DMS53 treated with DMSO at 0.1 percent for 48 hours (cell line): Measurements from ENCODE around the gene SYK.
"Not testable (repeated sequence)": the region's sequence is repeated elsewhere in the genome, so short reads cannot be mapped to it uniquely, and the experiment has no call there.

Source experiments
- DNase-seq: peaks from one replicate; lab custom pipeline; 2025; ENCODE audit not compliant: unreplicated experiment; lab: John Stamatoyannopoulos, UW

SYK gene

DNA sequence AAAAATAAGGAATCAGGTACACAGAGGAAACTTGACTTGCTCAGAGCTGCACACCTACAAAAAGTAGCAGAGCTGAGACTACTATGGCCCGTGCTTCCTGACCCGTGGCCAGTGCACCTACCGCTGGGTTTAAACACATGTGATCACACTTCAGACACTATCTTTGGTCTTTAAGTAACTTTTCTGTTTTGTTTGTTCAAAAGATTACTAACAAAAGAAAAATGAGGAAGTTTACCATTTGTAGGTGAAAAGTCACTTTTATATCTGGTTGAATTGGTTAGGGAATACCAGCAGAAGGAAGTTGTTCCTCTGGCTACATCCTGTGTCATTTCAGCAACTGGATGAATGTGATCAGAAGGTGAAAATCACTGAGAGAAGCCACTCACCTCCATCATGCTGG lies 6.5 kb upstream of the SYK start:
- no peak for DNase-seq

DNA sequence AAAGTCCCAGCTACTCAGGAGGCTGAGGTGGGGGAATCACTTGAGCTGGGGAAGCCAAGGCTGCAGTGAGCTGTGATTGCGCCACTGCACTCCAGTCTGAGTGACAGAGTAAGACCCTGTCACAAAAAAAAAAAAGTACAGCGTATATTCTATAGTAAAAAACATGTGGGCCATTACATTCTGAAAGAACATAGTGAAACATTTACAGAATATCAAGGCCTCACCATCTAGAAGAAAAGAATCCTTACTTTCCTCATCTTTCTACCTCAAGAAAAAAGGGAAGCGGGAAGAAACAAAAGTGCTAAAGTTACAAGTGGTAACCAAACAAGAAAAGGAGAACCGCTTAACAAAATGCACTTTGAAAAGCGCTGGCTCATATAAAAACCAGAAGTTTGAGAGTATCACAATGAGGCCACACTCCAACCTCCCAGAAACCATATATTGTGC lies 5.7 kb upstream of the SYK start:
- no peak for DNase-seq

DNA sequence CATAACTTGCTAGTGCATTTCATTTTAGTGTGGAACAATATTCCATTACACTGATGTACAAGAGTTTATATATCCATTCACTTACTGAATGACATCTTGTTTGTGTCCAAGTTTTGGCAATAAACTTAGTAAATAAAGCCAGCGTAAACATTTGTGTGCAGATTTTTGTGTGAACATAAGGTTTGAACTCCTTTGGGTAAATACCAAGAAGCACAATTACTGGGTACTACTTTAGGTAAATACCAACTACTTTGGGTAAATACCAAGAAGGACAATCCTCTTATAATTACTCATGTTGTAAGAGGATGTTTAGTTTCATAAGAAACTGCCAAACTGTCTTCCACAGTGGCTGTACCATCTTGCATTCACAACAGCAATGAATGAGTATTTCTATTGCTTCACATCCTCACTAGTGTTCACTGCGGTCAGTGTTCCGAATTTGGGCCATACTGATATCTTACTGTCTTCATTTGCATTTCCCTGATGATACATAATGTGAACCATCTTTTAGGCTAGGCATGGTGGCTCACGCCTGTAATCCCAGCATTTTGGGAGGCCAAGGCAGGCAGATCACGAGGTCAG lies 2.3 kb upstream of the SYK start:
- DNase-seq = no peak

DNA sequence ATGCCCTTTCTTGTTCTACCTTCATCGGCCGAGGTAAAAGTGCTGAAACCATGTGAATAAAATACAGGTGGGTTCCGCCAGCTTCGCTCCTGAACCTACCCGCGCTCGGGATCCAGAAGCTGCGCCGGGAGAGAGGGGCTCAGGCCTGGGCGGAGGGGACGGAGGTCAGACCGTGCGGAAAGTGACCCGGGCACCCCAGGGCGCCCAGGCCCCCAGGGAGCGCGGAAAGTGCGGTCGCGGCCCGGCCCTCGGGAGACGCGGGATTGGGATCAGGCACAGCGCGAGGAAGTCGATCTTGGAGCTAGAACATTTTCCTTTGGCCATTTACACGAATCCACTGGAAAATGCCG lies 329 bp downstream of the SYK start:
- DNase-seq = no peak

DNA sequence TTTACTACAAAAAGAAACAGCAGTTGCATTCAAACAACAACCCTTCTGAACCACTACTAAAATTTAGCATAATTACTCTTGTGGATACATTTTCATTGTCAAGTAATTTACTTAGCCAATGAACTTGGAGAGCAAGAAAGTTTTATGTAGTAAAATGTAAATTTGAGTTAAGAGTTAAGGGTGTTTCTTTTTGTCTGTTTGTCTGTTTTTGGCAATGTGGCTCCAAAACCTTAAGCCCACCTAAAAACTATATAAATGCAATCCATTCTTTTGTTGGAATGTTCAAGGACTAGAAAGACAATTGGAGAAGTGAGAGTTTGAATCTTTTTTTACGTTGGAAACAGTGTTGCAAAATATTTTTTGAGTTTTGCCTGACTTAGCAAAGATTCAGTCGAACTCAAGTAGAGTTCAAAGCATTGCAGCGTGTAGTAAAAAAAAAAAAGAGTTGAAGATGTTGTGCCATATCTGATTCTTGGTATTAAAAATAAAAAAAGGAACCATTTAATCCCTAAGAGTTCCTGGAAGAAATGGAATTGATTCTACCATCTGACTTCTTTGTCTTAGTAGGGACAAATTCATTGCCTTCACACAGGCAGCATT lies 867 bp downstream of the SYK start:
- no peak for DNase-seq

DNA sequence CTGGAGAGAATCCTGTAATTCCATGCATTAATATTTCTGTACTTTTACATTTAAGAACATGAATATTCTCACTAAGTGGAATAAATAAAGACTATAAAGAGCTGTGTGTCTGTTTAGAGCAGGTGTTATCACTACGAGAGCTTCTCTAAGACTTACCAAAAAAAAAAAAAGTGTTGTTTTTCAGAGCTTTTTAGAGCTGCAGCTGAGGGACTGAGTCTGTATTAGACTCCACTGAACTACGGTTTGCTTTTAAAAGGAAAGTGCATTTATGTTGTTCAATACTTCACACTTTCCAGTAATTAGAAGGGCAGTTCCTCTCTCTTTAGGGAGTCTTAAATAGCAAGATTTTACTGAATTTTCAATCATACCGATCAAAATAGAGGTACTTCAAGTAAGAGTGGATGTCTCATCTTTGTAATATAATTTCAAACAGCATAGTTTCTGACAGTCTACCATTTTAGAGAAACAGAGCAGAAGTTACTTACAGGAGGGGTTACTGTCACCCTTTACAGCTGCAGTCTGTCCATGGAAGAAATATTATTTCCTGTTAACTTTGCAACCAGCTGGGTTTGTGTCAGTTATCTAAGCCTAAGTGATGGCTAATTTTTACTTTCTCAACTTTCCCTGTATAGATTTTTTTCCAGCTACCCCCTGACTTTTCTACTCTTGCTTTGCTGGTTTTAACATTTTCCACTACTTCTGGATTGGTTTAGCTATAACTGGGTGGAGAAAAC lies 2.4 kb downstream of the SYK start:
- DNase-seq = no peak

DNA sequence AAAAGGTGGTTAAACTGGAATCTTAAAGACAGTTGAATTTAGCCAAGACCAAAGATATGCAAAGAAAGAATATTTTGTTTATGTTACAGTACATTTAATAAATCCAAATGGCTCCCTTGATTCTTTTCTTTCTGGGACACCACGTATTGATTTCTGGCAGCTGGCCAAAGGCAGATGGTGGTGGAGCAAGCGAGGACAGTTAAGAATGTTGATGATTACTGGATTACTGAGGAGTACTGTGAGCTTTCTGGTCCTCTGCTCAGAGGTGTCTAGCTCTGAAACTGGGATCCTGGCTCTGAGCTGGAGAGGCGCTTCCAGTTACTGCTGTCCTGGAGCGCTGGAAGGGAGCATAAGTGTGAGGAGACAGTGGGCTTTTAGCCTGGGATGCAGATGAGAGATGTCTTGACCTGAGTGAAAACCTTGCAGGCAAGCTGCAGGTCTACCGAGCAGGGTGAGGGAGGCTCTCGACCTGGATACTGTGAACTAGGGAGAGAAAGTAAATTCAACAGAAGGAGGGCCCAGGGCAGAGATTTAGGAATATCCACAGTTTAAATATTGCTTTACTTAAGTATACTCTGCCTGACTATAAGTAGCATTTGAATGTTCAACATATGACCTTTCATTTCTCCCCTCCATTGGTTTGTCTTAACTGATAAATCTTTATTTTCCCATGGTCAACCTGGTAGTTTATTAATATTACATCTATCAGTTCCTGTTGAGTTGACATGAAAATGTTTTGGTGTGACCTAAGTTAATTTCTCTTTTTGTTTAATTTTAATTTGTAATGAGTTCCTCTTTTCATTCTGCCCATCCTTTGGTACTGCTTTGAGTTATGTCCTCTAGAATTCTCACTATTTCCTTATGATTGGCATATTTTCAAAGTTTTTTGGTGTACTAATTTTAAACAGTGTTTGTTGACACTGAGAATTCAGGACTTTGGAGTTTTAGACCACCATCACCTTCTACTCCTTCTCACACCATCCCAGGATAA lies 3.7 kb downstream of the SYK start:
- DNase-seq = no peak

DNA sequence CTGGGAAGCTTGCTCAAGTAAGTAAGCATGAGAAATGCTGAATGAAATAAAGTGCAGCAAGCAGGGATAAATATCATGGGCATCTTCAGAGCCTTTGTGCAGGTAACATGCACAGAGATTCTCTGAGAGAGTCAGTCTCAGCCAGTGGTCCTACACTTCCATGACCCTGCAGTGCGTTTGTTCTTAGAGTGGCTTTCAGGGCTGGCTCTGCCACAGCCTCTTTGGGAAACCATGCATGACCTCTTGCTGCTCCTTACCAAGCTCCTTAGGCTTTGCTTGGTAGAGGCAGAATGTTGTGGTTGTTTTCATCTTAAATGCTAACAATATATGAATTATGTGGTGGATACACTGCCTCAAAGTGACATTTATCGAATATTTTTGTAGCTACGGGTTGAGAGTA lies 5.4 kb downstream of the SYK start:
- DNase-seq = no peak

DNA sequence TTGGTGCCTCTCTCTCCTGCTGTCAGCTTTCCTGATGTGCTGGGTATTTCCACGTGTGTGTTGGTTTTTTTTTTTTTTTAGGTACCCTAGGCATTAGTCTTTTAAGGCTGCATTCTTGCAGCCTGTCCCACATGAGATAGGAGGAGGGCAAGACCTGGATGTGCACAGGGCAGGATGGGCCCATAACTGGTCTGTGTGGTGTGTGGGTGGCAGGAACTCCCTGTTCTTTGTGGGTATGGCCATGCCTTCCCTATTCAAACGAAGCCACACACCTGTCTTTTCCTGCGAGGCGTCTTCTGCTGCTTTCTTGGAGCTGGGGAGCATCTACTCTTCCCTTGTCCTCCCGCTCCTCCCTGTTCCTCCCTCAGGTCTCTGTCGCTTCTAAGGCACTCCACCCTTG lies 6.8 kb downstream of the SYK start:
- DNase-seq = no peak

DNA sequence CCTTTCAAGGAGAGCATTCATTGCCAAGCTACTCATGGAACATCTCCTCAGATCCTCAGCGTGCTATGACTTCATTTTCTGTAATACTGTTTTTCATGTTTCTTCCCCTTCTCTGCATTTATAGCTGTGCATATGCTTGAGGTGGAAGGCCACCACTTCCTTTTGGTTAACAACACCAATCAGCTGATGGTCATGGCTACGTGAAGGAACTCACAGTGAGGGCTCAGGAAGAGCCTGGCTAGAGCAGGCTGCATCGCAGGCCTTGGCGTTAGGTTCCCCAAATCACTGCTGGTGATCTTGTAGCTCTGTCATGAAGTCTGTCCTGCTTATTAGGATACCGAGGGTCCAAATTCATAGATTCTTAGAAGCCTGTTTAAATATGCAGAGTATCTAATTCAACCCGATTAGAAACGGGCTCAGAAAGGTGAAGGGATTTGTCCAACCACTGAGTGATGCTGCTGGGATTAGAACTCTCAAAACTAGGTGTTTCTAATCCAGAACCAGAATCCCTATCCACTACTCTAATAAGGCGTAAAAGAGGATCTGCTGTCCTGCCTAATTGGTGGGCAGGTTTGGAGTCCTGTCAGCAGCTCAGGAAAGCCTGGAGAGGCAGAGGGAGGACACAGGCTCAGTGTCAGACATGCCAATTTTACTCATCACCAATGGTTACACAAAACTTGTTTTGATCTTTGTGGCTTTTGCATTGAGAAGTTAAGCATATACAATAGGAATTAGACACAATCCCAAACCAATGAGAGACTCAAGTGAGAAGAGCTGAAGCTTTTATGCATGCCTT lies 7.5 kb downstream of the SYK start:
- DNase-seq = no peak

DNA sequence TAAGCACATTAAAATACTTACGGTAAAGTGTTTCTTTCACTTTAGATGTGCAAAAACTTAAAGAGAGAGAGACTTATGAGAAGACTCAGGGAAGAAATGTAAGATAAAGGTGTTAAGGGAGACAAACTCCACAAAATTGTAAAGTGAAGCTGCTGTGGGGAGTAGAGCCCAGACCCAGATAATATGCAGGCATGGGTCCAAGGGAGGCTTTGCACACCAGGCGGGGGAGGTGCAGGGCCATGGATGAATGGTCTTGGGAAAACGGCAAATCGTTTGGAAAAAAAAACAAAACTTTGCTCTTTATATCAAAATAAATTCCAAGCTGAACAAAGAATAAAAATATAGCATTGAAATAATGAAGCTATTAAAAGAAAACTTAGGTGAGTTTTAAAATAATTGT lies 9.1 kb downstream of the SYK start:
- no peak for DNase-seq

DNA sequence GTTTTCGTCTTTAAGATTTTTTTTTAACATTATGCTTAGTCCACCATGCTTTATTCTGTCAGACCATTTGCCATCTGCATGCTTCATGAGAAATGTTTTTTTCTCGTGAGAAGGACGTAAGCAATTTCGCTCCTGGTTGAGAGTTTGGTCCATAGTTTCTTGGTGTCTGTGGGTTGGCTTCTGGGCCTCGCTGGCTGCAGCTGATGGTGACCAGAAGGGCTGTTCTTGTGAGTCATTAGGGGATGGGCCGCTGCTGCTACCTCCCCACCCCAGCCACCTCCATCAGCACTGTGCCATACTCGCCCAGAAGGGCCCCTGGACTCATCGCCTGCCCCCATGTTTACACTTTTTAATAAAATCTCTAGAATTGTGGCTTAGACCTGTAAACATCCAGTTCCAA lies 11.4 kb downstream of the SYK start:
- no peak for DNase-seq

DNA sequence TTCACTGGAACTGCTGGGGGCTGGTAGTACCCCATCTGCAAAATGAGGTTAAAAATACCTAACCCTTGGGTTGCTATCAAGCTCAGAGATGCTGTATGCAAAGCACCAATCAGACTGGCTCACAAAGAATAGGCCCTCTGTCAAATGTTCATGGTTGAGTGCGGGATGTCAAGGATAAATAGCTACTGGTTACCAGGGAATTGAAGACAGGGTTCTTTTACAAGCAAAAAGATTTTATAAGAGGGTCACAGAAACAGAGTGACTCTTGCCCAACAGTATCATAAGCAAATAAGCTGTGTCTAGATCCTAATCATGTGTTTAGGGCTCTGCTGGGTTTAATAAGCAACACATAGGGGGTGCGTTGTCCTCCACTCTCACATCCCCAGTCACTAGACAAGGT lies 11.9 kb downstream of the SYK start:
- DNase-seq = no peak

DNA sequence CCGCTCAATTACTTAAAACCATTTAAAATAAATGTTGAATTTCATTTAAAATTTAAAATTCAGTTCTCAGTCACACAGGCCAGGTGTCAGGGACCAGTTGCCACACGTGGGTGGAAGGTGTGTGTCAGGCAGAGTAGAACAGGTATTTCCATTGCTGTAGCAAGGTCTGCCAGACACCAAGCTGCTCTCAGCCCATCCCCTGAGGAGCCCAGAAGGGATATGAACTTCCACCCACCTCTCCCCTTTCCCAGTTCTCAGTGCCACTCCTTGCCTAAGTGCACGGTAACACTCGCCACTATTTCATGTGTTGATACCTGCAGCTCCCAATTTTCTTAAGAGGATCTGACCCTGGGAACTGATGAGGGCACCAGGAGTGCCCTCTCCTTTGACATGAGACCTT lies 12.7 kb downstream of the SYK start:
- DNase-seq = no peak

DNA sequence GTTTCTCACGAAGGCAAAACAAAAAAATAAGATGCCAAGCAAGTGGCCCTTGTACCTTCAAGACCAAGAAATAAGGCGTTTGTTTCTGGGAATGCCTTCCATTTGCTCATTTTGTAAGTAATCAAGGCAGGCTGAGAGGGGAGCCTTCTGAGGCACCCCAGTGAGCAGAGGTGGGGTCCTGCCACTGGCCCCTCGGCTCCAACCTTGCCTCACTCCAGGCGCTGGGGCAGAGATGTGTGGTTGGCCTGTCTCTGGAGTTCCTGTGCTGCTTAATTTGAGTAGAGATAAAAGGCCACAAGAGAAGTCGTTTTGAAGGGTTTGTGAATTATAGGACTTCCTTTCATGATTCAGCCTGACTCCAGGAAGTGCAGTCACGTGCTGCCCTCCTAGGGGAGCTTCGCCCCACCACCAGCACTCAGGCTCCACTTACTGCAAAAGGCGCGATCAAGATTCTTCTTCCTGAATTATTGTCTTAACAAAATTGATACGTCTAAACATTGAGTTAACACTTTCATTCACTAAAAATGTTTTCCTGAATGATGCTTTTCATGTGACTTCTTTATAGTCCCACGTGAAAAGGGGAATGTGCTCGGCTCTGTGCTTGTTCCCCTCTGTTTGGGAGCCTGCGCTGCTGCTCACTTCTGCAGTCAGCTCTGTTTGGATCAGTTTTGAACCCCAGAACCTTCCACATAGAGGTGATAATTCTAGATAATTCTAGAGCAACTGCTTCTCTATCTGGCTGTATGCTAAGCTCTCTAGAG lies 13.7 kb downstream of the SYK start:
- DNase-seq = no peak

DNA sequence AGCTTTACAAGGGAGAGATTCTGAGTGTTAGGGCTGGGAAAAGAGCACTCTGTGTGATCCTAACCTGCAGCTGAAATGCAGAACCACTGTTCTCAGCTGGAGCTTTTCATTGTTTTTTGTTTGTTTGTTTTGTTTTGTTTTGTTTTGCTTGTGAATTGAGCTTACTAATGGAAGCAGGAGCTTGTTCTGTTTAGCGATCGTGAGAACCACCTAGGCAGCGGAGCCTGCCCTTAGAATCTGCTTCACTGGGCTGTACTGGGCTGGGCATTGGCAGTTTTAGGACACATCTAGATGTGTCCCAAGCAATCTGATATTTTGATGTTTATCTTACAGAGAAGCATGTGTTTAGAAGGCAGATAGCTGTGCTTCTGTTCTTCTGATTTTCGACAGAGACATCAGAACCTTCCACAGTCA lies 14.3 kb downstream of the SYK start:
- DNase-seq = no peak

DNA sequence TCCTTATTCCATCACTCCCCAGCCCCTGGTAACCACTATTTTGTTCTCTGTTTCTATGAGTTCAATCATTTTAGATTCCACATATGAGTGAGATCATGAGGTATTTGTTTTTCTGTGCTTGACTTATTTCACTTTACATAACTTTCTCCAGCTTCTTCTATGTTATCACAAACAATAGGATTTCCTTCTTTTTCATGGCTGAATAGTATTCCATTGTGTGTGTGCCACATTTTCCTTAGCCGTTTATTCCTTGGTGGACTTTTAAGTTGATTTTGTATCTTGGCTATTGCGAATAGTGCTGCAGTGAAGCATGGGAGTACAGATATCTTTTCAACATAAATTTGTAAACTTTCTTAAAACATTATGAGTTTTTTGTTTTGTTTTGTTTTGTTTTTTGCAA lies 15.1 kb downstream of the SYK start:
- no peak for DNase-seq

DNA sequence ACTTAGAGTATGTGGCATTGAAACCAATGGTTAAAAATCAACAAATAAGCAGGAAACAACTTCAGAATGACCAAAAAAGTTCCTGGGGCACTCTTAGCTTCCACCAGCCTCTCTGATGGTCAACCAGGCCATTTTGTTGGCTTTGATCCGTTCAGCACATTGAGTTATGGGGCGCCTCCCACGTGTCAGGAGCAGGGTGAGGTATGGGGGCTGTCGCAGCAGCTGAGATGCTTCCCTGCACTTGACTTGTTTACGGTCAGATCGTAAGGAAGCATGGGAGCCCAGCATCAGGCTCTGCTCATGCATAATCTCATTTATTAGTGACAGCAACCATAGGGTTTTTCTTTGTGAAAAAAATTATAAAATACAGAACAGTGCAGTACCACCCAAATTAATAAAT lies 16.7 kb downstream of the SYK start:
- DNase-seq = no peak

DNA sequence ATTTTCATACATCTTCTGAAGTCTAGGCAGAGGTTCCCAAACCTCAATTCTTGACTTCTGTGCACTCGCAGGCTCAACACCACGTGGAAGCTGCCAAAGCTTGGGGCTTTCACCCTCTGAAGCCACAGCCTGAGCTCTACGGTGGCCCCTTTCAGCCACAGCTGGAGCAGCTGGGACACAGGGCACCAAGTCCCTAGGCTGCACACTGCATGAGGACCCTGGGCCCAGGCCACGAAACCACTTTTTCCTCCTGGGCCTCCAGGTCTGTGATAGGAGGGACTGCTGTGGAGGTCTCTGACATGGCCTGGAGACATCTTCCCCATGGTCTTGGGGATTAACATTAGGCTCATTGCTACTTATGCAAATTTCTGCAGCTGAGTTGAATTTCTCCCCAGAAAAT lies 18.8 kb downstream of the SYK start:
- not testable (repeated sequence) for DNase-seq

DNA sequence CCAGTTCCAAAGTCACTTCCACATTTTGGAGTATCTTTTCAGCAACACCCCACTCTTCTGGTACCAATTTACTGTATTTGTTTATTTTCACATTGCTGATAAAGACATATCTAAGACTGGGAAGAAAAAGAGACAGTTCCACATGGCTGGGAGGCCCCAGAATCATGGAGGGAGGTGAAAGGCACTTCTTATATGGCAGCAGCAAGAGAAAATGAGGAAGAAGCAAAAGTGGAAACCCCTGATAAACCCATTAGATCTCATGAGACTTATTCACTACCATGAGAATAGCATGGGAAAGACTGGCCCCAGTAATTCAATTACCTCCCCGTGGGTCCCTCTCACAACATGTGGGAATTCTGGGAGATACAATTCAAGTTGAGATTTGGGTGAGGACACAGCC lies 19.6 kb downstream of the SYK start:
- not testable (repeated sequence) for DNase-seq
